ENCODE measurements around the gene ABHD4.

ABHD4 gene

DNA sequence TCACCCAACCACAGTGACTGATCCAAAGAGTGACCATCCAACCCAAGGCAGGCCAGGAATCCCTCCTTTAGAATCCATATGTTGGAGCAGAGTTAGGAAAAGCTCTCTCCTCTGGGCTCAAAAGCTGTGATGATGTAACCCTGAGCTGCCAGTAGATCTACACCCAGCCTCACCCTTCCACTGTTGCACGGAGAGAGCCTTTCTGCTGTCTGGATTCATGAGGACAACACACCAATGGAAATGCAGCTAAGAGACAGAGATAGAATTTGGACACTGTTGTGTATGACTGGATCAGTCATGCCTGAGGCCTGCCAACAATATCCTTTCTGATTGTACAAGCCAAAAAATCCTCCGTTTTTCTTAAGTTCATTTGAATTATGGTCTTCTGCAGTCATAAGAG is 50.4 kb downstream of the ABHD4 start:
- Histone ChIP-seq H3K79me2 (ENCODE audit: control insufficient read depth, insufficient read depth, low read length, unreplicated experiment) (no peaks in the 10 kb centered on the region), H3K4me1 (ENCODE audit: control insufficient read depth, insufficient read depth, low read length, unreplicated experiment) (peaks cover 20% of the 10 kb centered on the region), H2AFZ (ENCODE audit: low read length, unreplicated experiment) (peak overlapping the region; percentile 80), H3K27me3 (ENCODE audit: insufficient read depth, low read length) (no peaks in the 10 kb centered on the region), H3K27ac (ENCODE audit: low read depth, low read length) (no peak overlapping the region), H3K4me3 (ENCODE audit: low read depth, low read length) (no peak overlapping the region), H3K36me3 (ENCODE audit: insufficient read depth, low read length) (no peaks in the 10 kb centered on the region)

GRCh38 chr14:22650046-22650739 is 52.1 kb downstream of the ABHD4 start:
- peaks cover 23% of the 10 kb centered on the region for H3K4me1 ChIP-seq (ENCODE audit: control insufficient read depth, insufficient read depth, low read length, unreplicated experiment)
- H3K4me3 ChIP-seq (ENCODE audit: low read depth, low read length) = no peak overlapping the region
- no peaks in the 10 kb centered on the region for H3K36me3 ChIP-seq (ENCODE audit: insufficient read depth, low read length)
- H2AFZ ChIP-seq (ENCODE audit: low read length, unreplicated experiment) = no peak overlapping the region
- no peak overlapping the region for H3K27ac ChIP-seq (ENCODE audit: low read depth, low read length)
- H3K27me3 ChIP-seq (ENCODE audit: insufficient read depth, low read length) = no peaks in the 10 kb centered on the region
- no peaks in the 10 kb centered on the region for H3K79me2 ChIP-seq (ENCODE audit: control insufficient read depth, insufficient read depth, low read length, unreplicated experiment)

DNA sequence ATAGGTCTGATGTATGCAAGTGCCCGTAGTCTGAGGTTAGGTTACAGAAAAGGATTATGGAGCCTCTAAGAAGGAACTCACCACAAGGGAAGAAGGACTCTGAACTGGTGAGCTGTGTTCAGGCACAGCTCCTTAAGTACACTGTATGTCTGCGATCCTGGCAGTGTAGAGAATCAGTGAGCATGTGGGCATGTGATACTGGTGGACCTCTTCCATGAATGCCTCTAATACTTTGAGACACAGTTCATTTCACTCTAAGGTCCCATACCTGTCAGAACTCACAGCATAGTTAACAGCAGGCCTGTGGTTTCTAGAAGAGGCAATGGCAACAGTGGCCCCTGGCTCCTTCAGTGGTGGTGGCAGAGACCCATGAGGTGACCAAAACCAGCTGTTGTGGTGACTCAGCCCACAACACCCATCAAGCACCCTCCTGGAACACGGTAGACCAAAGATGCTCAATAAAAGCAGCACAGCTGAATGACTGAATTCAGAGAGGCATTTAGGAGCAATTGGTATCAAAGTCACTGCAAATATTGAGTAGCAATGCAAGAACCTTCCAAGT is 52.9 kb downstream of the ABHD4 start:
- Histone ChIP-seq H2AFZ (ENCODE audit: low read length, unreplicated experiment) (no peak overlapping the region), H3K4me3 (ENCODE audit: low read depth, low read length) (no peak overlapping the region), H3K27ac (ENCODE audit: low read depth, low read length) (no peak overlapping the region), H3K36me3 (ENCODE audit: insufficient read depth, low read length) (no peaks in the 10 kb centered on the region), H3K79me2 (ENCODE audit: control insufficient read depth, insufficient read depth, low read length, unreplicated experiment) (no peaks in the 10 kb centered on the region), H3K27me3 (ENCODE audit: insufficient read depth, low read length) (no peaks in the 10 kb centered on the region), H3K4me1 (ENCODE audit: control insufficient read depth, insufficient read depth, low read length, unreplicated experiment) (peaks cover 19% of the 10 kb centered on the region)

- Histone ChIP-seq H3K27me3 (ENCODE audit: insufficient read depth, low read length) (no peaks in the 10 kb centered on the region), H3K36me3 (ENCODE audit: insufficient read depth, low read length) (no peaks in the 10 kb centered on the region), H3K27ac (ENCODE audit: low read depth, low read length) (no peak overlapping the region), H3K4me1 (ENCODE audit: control insufficient read depth, insufficient read depth, low read length, unreplicated experiment) (peaks cover 15% of the 10 kb centered on the region), H2AFZ (ENCODE audit: low read length, unreplicated experiment) (no peak overlapping the region), H3K4me3 (ENCODE audit: low read depth, low read length) (no peak overlapping the region), H3K79me2 (ENCODE audit: control insufficient read depth, insufficient read depth, low read length, unreplicated experiment) (no peaks in the 10 kb centered on the region)
These were observed 53.5 kb downstream of the ABHD4 start for GRCh38 chr14:22651586-22651985.

GRCh38 chr14:22653012-22653621 is 55.0 kb downstream of the ABHD4 start:
- H3K27ac ChIP-seq (ENCODE audit: low read depth, low read length) = no peak overlapping the region
- H3K27me3 ChIP-seq (ENCODE audit: insufficient read depth, low read length) = no peaks in the 10 kb centered on the region
- no peak overlapping the region for H3K4me3 ChIP-seq (ENCODE audit: low read depth, low read length)
- no peaks in the 10 kb centered on the region for H3K79me2 ChIP-seq (ENCODE audit: control insufficient read depth, insufficient read depth, low read length, unreplicated experiment)
- peaks cover 19% of the 10 kb centered on the region for H3K4me1 ChIP-seq (ENCODE audit: control insufficient read depth, insufficient read depth, low read length, unreplicated experiment)
- H2AFZ ChIP-seq (ENCODE audit: low read length, unreplicated experiment) = peak overlapping the region; percentile 26
- H3K36me3 ChIP-seq (ENCODE audit: insufficient read depth, low read length) = no peaks in the 10 kb centered on the region

DNA sequence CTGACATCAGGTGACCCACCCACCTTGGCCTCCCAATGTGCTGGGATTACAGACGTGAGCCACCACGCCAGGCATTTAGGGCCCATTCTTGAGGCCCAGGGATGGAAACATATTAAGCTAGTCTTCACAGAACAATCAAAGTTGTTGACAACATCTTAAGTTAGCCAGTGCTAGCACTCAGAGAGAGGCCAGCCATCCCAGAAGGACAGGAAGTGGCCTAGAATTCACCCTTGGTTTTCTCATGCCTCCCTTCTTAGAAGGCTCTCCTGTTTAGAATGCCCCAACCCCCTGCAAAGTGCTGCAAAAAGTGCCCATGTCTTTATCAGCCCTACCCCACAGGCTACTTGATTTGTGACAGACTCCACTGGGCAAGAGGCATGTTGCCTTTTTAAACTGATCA is 58.1 kb downstream of the ABHD4 start:
- Histone ChIP-seq H3K4me3 (ENCODE audit: low read depth, low read length) (no peak overlapping the region), H3K27me3 (ENCODE audit: insufficient read depth, low read length) (no peaks in the 10 kb centered on the region), H3K36me3 (ENCODE audit: insufficient read depth, low read length) (no peaks in the 10 kb centered on the region), H3K4me1 (ENCODE audit: control insufficient read depth, insufficient read depth, low read length, unreplicated experiment) (peaks cover 25% of the 10 kb centered on the region), H3K79me2 (ENCODE audit: control insufficient read depth, insufficient read depth, low read length, unreplicated experiment) (no peaks in the 10 kb centered on the region), H3K27ac (ENCODE audit: low read depth, low read length) (no peak overlapping the region), H2AFZ (ENCODE audit: low read length, unreplicated experiment) (no peak overlapping the region)

DNA sequence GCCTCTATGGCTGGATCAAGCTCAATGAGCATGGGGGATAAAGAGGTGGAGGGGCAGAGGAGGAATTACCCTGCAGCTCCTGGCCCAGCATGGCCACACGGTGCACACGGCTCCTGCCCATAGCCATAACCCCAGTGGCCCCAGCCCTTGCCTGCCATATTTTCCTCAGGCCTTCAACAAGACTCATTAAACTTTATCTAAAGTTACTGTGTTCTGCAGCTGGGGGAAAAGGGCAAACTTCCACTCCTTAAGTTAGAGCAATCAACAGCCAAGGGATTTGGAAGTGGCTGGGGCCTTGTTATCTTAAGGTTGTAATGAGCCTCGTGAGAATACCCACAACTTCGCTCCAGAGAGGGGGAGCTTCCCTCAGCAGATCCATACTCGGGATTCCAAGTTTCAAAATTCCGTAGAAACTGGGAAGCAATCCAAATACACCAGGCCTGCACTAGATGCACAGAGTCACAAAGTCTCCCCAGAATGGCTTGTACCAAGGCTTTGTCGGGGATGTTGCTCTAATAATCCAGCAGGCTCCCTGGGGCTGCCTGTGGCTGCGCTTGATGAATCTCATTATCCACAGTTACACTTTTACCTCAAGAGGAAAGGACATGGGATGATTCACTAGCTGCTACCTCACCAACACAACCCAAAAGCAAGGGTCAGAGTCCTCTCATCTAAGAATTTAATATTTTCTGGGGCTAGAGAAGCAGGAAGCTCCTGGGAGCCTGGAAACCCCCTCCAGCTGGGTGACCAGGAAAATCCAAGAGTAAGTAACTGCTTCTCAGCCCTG is 59.0 kb downstream of the ABHD4 start:
- no peaks in the 10 kb centered on the region for H3K79me2 ChIP-seq (ENCODE audit: control insufficient read depth, insufficient read depth, low read length, unreplicated experiment)
- H3K4me1 ChIP-seq (ENCODE audit: control insufficient read depth, insufficient read depth, low read length, unreplicated experiment) = peaks cover 25% of the 10 kb centered on the region
- H3K4me3 ChIP-seq (ENCODE audit: low read depth, low read length) = no peak overlapping the region
- peak overlapping the region; percentile 45 for H3K27ac ChIP-seq (ENCODE audit: low read depth, low read length)
- no peaks in the 10 kb centered on the region for H3K36me3 ChIP-seq (ENCODE audit: insufficient read depth, low read length)
- H3K27me3 ChIP-seq (ENCODE audit: insufficient read depth, low read length) = no peaks in the 10 kb centered on the region
- H2AFZ ChIP-seq (ENCODE audit: low read length, unreplicated experiment) = peak overlapping the region; percentile 53

GRCh38 chr14:22657861-22658260 is 59.8 kb downstream of the ABHD4 start:
- no peaks in the 10 kb centered on the region for H3K79me2 ChIP-seq (ENCODE audit: control insufficient read depth, insufficient read depth, low read length, unreplicated experiment)
- no peaks in the 10 kb centered on the region for H3K27me3 ChIP-seq (ENCODE audit: insufficient read depth, low read length)
- H3K4me1 ChIP-seq (ENCODE audit: control insufficient read depth, insufficient read depth, low read length, unreplicated experiment) = peaks cover 25% of the 10 kb centered on the region
- peak overlapping the region; percentile 45 for H3K27ac ChIP-seq (ENCODE audit: low read depth, low read length)
- H3K4me3 ChIP-seq (ENCODE audit: low read depth, low read length) = no peak overlapping the region
- peak overlapping the region; percentile 53 for H2AFZ ChIP-seq (ENCODE audit: low read length, unreplicated experiment)
- no peaks in the 10 kb centered on the region for H3K36me3 ChIP-seq (ENCODE audit: insufficient read depth, low read length)

- no peak overlapping the region for H3K27ac ChIP-seq (ENCODE audit: low read depth, low read length)
- no peak overlapping the region for H3K4me3 ChIP-seq (ENCODE audit: low read depth, low read length)
These were observed 60.8 kb downstream of the ABHD4 start for GRCh38 chr14:22658946-22659345.

GRCh38 chr14:22660654-22661053 is 62.6 kb downstream of the ABHD4 start:
- no peaks in the 10 kb centered on the region for H3K36me3 ChIP-seq (ENCODE audit: insufficient read depth, low read length)
- H3K27me3 ChIP-seq (ENCODE audit: insufficient read depth, low read length) = no peaks in the 10 kb centered on the region
- peaks cover 18% of the 10 kb centered on the region for H3K4me1 ChIP-seq (ENCODE audit: control insufficient read depth, insufficient read depth, low read length, unreplicated experiment)
- no peak overlapping the region for H3K27ac ChIP-seq (ENCODE audit: low read depth, low read length)
- H3K79me2 ChIP-seq (ENCODE audit: control insufficient read depth, insufficient read depth, low read length, unreplicated experiment) = no peaks in the 10 kb centered on the region
- no peak overlapping the region for H3K4me3 ChIP-seq (ENCODE audit: low read depth, low read length)
- H2AFZ ChIP-seq (ENCODE audit: low read length, unreplicated experiment) = no peak overlapping the region

More at GRCh38 chr14:22658946-22659345, 60.8 kb downstream of the ABHD4 start:
- no peak overlapping the region for H2AFZ ChIP-seq (ENCODE audit: low read length, unreplicated experiment)
- no peaks in the 10 kb centered on the region for H3K79me2 ChIP-seq (ENCODE audit: control insufficient read depth, insufficient read depth, low read length, unreplicated experiment)
- H3K4me1 ChIP-seq (ENCODE audit: control insufficient read depth, insufficient read depth, low read length, unreplicated experiment) = peaks cover 21% of the 10 kb centered on the region
- H3K27me3 ChIP-seq (ENCODE audit: insufficient read depth, low read length) = no peaks in the 10 kb centered on the region
- no peaks in the 10 kb centered on the region for H3K36me3 ChIP-seq (ENCODE audit: insufficient read depth, low read length)

Measured in ACC112 (cell line).